ENCODE measurements around the gene SHMT1.
"Not testable (repeated sequence)": the region's sequence is repeated elsewhere in the genome, so short reads cannot be mapped to it uniquely, and the experiment has no call there.

Gene SHMT1

GRCh38 chr17:18324140-18325050 lies 39.0 kb downstream of the SHMT1 start:
- DNase-seq: no peak

GRCh38 chr17:18323507-18324139 lies 39.7 kb downstream of the SHMT1 start:
- no peak for DNase-seq

GRCh38 chr17:18323007-18323406 lies 40.3 kb downstream of the SHMT1 start:
- no peak for DNase-seq

GRCh38 chr17:18322522-18322921 lies 40.8 kb downstream of the SHMT1 start:
- DNase-seq: no peak

GRCh38 chr17:18321309-18321708 lies 42.0 kb downstream of the SHMT1 start:
- DNase-seq: no peak

GRCh38 chr17:18320301-18320700 lies 43.0 kb downstream of the SHMT1 start:
- DNase-seq: no peak

- no peak for DNase-seq
Measured at GRCh38 chr17:18319604-18320256, 43.6 kb downstream of the SHMT1 start.

- no peak for DNase-seq
Measured at GRCh38 chr17:18318771-18319450, 44.4 kb downstream of the SHMT1 start.

GRCh38 chr17:18318117-18318516 lies 45.2 kb downstream of the SHMT1 start:
- DNase-seq: no peak

GRCh38 chr17:18315961-18316360 lies 47.4 kb downstream of the SHMT1 start:
- DNase-seq: no peak

- no peak for DNase-seq
Measured at GRCh38 chr17:18315562-18315922, 47.8 kb downstream of the SHMT1 start.

GRCh38 chr17:18314731-18315561 lies 48.4 kb downstream of the SHMT1 start, which contains the start of the genes SMCR8 and TOP3A:
TSS of gene SMCR8 (plus strand) at chr17:18315293. CDS start at chr17:18315790, 497 bp downstream.
TSS of gene TOP3A (minus strand) at chr17:18314994. CDS start at chr17:18314778, 216 bp downstream.
- peak; percentile 81 for DNase-seq

- DNase-seq: no peak
Measured at GRCh38 chr17:18314059-18314730, 49.2 kb downstream of the SHMT1 start.

- DNase-seq: no peak
Measured at GRCh38 chr17:18309202-18309601, 54.1 kb downstream of the SHMT1 start.

- DNase-seq: not testable (repeated sequence)
Measured at GRCh38 chr17:18303206-18303605, 60.1 kb downstream of the SHMT1 start.

GRCh38 chr17:18300725-18301480 lies 62.4 kb downstream of the SHMT1 start:
- DNase-seq: no peak

- DNase-seq: not testable (repeated sequence)
Measured at GRCh38 chr17:18298061-18298460, 65.3 kb downstream of the SHMT1 start.

- no peak for DNase-seq
Measured at GRCh38 chr17:18291718-18292540, 71.4 kb downstream of the SHMT1 start.

- no peak for DNase-seq
Measured at GRCh38 chr17:18285296-18285695, 78.1 kb downstream of the SHMT1 start.

- no peak for DNase-seq
Measured at GRCh38 chr17:18281788-18282187, 81.6 kb downstream of the SHMT1 start.
